HepG2 (cell line): ENCODE data around the gene CHAF1A. TPM values are rescaled to one million over a fixed set of nuclear protein-coding genes. Genes with fewer than 3 reads are reported as not detected.

ENCODE experiments used
- ATAC-seq: fragments of 200-7000 bp; cut with Tn5 transposase; 3 replicates; pipeline ENCODE4 v1.9.1; 2020; ENCODE audit warnings: mild to moderate bottlenecking, moderate library complexity
- BruUV-seq: library from RNA; stranded (reverse); fragments of 400-500 nt; replicated peaks from 2 replicates; lab custom pipeline; 2021; lab: Mats Ljungman, UMichigan
- CTCF ChIA-PET: fragments of 300-600 bp; formaldehyde crosslinking; extraction: SDS; loops from one replicate; lab custom pipeline; 2021; ENCODE audit warnings: low total read pairs, inconsistent platforms, low intra/inter-chr PET ratio; lab: Yijun Ruan, JAX
- POLR2A ChIA-PET: fragments of 350-600 bp; sonication (Branson Sonifier 250); formaldehyde crosslinking; loops from one replicate; lab custom pipeline; 2020; ENCODE audit warnings: antibody characterized with exemption, inconsistent platforms; lab: Yijun Ruan, JAX
- DNase-seq: peaks from one replicate; pipeline ENCODE4 v3.0.0-alpha.2; 2015; ENCODE audit warnings: low spot score
- FAIRE-seq: peaks from 3 replicates; lab custom pipeline; 2011; peaks lifted over from hg19 to GRCh38; lab: Jason Lieb, UNC
- H2AFZ ChIP-seq: one replicate; pipeline ENCODE4 v1.6.1; 2011; ENCODE audit warnings: low read length, inconsistent platforms
- H3K27ac ChIP-seq: fragments of 300-600 bp; 3 replicates; pipeline ENCODE4 v1.8.0; 2011; ENCODE audit warnings: mixed run types, mild to moderate bottlenecking, mixed read lengths, low read length, inconsistent platforms; ENCODE audit not compliant: insufficient read depth; ENCODE audit errors: extremely low read length
- H3K27me3 ChIP-seq, 2 experiments: fragments of 200-600 bp in 1 of 2; 2 replicates in 1 of 2; 3 replicates in 1 of 2; pipeline versions ENCODE4 v1.6.0 to v1.8.0; 2011; ENCODE audit warnings: low read length in 2 of 2, mild to moderate bottlenecking in 2 of 2, moderate library complexity in 2 of 2, inconsistent platforms in 1 of 2; ENCODE audit not compliant: insufficient read depth in 2 of 2, control insufficient read depth in 1 of 2
- H3K36me3 ChIP-seq, 2 experiments: fragments of 200-600 bp in 1 of 2; replicated peaks in 1 of 2; 2 replicates in 1 of 2; 3 replicates in 1 of 2; pipeline versions ENCODE4 v1.5.1 to v1.8.0; 2011; ENCODE audit warnings: low read length in 2 of 2, inconsistent platforms in 1 of 2; ENCODE audit not compliant: insufficient read depth in 2 of 2, control insufficient read depth in 1 of 2
- H3K4me1 ChIP-seq: 2 replicates; pipeline ENCODE4 v1.5.1; 2012; ENCODE audit warnings: low read length, inconsistent platforms; ENCODE audit not compliant: insufficient read depth
- H3K4me2 ChIP-seq: 2 replicates; pipeline ENCODE4 v1.6.0; 2011; ENCODE audit warnings: low read depth, low read length, inconsistent platforms
- H3K4me3 ChIP-seq, 3 experiments: fragments of 200-600 bp in 1 of 3; sonication (generic), shearing (Covaris generic) in 1 of 3; replicated peaks in 1 of 3; 2 replicates each; pipeline ENCODE4 v1.5.1; 2011 to 2016; ENCODE audit warnings: low read length in 3 of 3, inconsistent platforms in 2 of 3, low read depth in 2 of 3, mild to moderate bottlenecking in 2 of 3, control low read depth in 1 of 3, mixed read lengths in 1 of 3; ENCODE audit not compliant: insufficient read depth in 1 of 3
- H3K79me2 ChIP-seq: one replicate; pipeline ENCODE4 v1.6.1; 2011; ENCODE audit warnings: low read length, inconsistent platforms; ENCODE audit not compliant: insufficient read depth
- H3K9ac ChIP-seq: 2 replicates; pipeline ENCODE4 v1.6.0; 2011; ENCODE audit warnings: mild to moderate bottlenecking, low read depth, low read length, inconsistent platforms; ENCODE audit not compliant: insufficient read depth
- H3K9me3 ChIP-seq: 2 replicates; pipeline ENCODE4 v1.5.1; 2012; ENCODE audit warnings: mild to moderate bottlenecking, low read length
- H4K20me1 ChIP-seq: 2 replicates; pipeline ENCODE4 v1.6.0; 2011; ENCODE audit warnings: inconsistent platforms, mild to moderate bottlenecking, low read length, moderate library complexity; ENCODE audit not compliant: insufficient read depth
- NFKBIZ ChIP-seq: IDR thresholded peaks from 2 replicates; pipeline ENCODE4 v1.6.1; 2018; ENCODE audit warnings: missing genetic modification reagents, missing compliant biosample characterization
- RBFOX2 ChIP-seq: fragments of 200-400 bp; formaldehyde crosslinking; IDR thresholded peaks from 2 replicates; pipeline ENCODE4 v1.6.1; 2017; ENCODE audit warnings: low read depth, mild to moderate bottlenecking, low read length
- TFE3 ChIP-seq: IDR thresholded peaks from 2 replicates; pipeline ENCODE4 v1.6.1; 2016
- ZNF136 ChIP-seq: sonication (generic); formaldehyde crosslinking; IDR thresholded peaks from 2 replicates; pipeline ENCODE4 v1.8.1; 2022; ENCODE audit warnings: low read depth, mild to moderate bottlenecking, moderate library complexity, missing genetic modification reagents
- WGBS: methylation state at CpG from one replicate; pipeline ENCODE4 v1.1.6; 2017; ENCODE audit warnings: low lambda C conversion rate; 5-methylcytosine and 5-hydroxymethylcytosine counted together
- in situ Hi-C: cut with HindIII; loops from 2 replicates; pipeline ENCODE4 v1.10.0; 2017; ENCODE audit warnings: low pct_unique_long_range_greater_than_20kb; ENCODE audit not compliant: extremely low pct_ligation_motif_present
- intact Hi-C: fragments of 100-400 bp; cut with micrococcal nuclease; formaldehyde crosslinking; loops from one replicate; pipeline ENCODE4 v1.10.0; 2022; ENCODE audit not compliant: unreplicated experiment
- polyA plus RNA-seq, 8 experiments: library from polyadenylated mRNA; depleted of rRNA in 3 of 8; stranded (reverse) in 7 of 8; unstranded in 1 of 8; fragments of >200 nt; fragmentation: Illumina TruSeq in 4 of 8; extraction: Trizol in 4 of 8; gene quantifications; 2 replicates each; pipeline versions ENCODE4 v1.2.1 to v1.2.3, GENCODE V29; 2011 to 2016; ENCODE audit warnings: low read depth in 4 of 8, missing spikeins in 1 of 8, mixed read lengths in 1 of 8; ENCODE audit not compliant: insufficient read depth in 1 of 8
- total RNA-seq, 5 experiments: library from RNA; depleted of rRNA; stranded (reverse); fragments of >200 nt; fragmentation: Illumina TruSeq; extraction: Trizol; gene quantifications; 2 replicates each; pipeline ENCODE4 v1.2.3, GENCODE V29; 2016; ENCODE audit warnings: low read depth in 1 of 5

Gene CHAF1A
- total and polyA plus RNA-seq, 2 of the 13 experiments (the other 11 are each of a cell fraction or from before 2014, with no cell fraction given): 11.0 to 34.8 TPM

- TF ChIP-seq NFKBIZ (no peak), TFE3 (CRISPR knock-in tag) (no peak)
These were observed 74.8 kb downstream of the CHAF1A start (continued) for GRCh38 chr19:4477034-4477801.

- BruUV-seq: no TSS peak
- ChIA-PET POLR2A (interaction anchor here (0.6 to 1.6 kb wide), 2 partner anchors 10 to 11 kb away, joined by 4 to 6 read pairs; partner anchors contain the start of gene HDGFL2), CTCF (no interaction called here)
- ATAC-seq (no peak), DNase-seq (no peak), FAIRE-seq (no peak)
- Histone ChIP-seq H3K4me2 (no peak overlapping the region), H2AFZ (no peak overlapping the region), H3K36me3 (peaks cover 5 to 23% of the 10 kb centered on the region in 2 experiments; a peak in 4 of 5 replicates), H3K9ac (no peak overlapping the region), H3K4me1 (no peaks in the 10 kb centered on the region), H3K27ac (no peak overlapping the region), H3K4me3 (no peak overlapping the region), H3K9me3 (no peaks in the 10 kb centered on the region), H3K79me2 (no peaks in the 10 kb centered on the region), H4K20me1 (no peaks in the 10 kb centered on the region), H3K27me3 (no peaks in the 10 kb centered on the region)
- 98% methylated on average over 30 of the region's 35 CpGs for WGBS
- in situ Hi-C loops: no loop called here
- 0 out of 2 replicates have a peak, but pooled peaks have one; percentile 41 for TF ChIP-seq RBFOX2
- no peak for TF ChIP-seq ZNF136
- intact Hi-C loops: no loop called here
These were observed 80.4 kb downstream of the CHAF1A start for GRCh38 chr19:4482721-4483364.
